ENCODE results near the gene SNX18. TPM values are rescaled to one million over a fixed set of nuclear protein-coding genes. Genes with fewer than 3 reads are reported as not detected.
A peak's percentile ranks its signal among the peaks of the same experiment; 100 is the strongest.

The SNX18 gene
- total RNA-seq, 1 donor from 2014 or later = 74.2 TPM

DNA sequence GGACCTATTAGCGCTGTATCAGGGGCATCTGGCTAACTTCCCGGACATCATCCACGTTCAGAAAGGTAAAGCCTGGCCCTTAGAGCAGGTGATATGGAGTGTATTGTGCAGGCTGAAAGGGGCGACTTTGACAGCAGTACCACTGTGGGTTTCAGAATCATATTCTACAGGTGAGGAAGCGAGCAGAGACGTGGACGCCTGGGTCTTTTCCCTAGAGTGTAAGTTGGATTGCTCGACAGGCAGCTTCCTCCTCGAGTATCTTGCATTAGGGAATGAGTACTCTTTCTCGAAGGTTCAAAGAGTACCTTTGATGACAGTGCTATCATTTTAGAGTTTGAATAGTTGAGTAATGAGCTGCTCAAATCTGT is 1.9 kb downstream of the SNX18 start:
- Mint-ChIP-seq H3K36me3 (ENCODE audit: low read depth) (peaks cover 8% of the 10 kb centered on the region), H3K27ac (ENCODE audit: unreplicated experiment) (peak overlapping the region; percentile 97), H3K9me3 (ENCODE audit: low read depth) (no peaks in the 10 kb centered on the region), H3K4me3 (ENCODE audit: unreplicated experiment) (peak overlapping the region; percentile 94), H3K27me3 (ENCODE audit: low read depth) (no peaks in the 10 kb centered on the region), H3K4me1 (ENCODE audit: low read depth) (peaks cover 47% of the 10 kb centered on the region)
- DNase-seq (ENCODE audit: low spot score) = no peak
- TF ChIP-seq, protein P1, sequence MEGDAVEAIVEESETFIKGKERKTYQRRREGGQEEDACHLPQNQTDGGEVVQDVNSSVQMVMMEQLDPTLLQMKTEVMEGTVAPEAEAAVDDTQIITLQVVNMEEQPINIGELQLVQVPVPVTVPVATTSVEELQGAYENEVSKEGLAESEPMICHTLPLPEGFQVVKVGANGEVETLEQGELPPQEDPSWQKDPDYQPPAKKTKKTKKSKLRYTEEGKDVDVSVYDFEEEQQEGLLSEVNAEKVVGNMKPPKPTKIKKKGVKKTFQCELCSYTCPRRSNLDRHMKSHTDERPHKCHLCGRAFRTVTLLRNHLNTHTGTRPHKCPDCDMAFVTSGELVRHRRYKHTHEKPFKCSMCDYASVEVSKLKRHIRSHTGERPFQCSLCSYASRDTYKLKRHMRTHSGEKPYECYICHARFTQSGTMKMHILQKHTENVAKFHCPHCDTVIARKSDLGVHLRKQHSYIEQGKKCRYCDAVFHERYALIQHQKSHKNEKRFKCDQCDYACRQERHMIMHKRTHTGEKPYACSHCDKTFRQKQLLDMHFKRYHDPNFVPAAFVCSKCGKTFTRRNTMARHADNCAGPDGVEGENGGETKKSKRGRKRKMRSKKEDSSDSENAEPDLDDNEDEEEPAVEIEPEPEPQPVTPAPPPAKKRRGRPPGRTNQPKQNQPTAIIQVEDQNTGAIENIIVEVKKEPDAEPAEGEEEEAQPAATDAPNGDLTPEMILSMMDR (IDR thresholded peaks at IDR 0.05) = no peak

DNA sequence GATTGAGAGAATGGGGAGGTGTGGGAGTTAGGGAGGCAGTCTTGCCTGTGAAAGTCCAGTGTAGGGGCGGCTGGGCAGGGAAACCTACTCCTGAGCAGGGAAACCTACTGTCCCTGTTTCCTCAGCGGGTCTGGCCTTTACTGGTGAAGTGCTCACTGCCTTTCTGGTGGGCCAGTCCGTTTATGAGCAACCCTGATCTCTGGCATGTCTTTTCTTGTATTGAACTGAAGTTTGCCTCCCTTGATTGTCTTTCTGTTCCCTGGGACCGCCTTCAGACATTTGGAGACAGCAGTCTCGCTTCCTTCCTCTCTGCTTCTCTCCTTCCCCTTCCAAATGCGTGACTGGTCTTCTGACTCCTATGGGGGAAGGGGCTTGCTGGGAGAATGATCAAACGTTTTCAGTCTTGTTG is 2.9 kb downstream of the SNX18 start:
- Mint-ChIP-seq H3K4me1 (ENCODE audit: low read depth) (peaks cover 38% of the 10 kb centered on the region), H3K36me3 (ENCODE audit: low read depth) (peaks cover 8% of the 10 kb centered on the region)
- TF ChIP-seq, protein P1 (IDR thresholded peaks at IDR 0.05) = no peak

DNA sequence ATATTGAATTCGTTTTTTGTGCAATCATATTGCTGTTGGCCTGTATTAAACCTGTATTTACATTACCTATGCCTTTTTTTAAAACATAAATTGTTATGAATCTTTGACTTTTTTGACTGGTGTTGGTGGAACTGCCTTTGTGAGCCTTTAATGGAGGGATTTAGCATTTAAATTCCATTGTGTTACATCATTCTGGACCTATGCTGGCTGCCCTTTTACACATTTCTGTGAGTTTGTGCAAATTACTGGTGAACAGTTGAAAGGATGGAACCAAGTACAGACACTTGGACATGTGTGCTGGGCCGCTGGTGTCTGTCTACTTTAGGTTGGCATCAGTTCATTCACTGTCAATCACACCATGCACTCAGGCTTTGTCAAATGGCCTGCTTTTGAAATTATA is 3.4 kb downstream of the SNX18 start:
- Mint-ChIP-seq H3K27me3 (ENCODE audit: low read depth) (no peaks in the 10 kb centered on the region), H3K4me1 (ENCODE audit: low read depth) (peaks cover 35% of the 10 kb centered on the region), H3K4me3 (ENCODE audit: unreplicated experiment) (peak overlapping the region; percentile 94), H3K9me3 (ENCODE audit: low read depth) (no peaks in the 10 kb centered on the region), H3K36me3 (ENCODE audit: low read depth) (peaks cover 8% of the 10 kb centered on the region), H3K27ac (ENCODE audit: unreplicated experiment) (peak overlapping the region; percentile 97)
- no peak for DNase-seq (ENCODE audit: low spot score)
- TF ChIP-seq, protein P1 (IDR thresholded peaks at IDR 0.05) = no peak

More for the DNA sequence above, 2.9 kb downstream of the SNX18 start:
- DNase-seq (ENCODE audit: low spot score) = no peak
- Mint-ChIP-seq H3K9me3 (ENCODE audit: low read depth) (no peaks in the 10 kb centered on the region), H3K27ac (ENCODE audit: unreplicated experiment) (peak overlapping the region; percentile 97), H3K4me3 (ENCODE audit: unreplicated experiment) (peak overlapping the region; percentile 94), H3K27me3 (ENCODE audit: low read depth) (no peaks in the 10 kb centered on the region)

DNA sequence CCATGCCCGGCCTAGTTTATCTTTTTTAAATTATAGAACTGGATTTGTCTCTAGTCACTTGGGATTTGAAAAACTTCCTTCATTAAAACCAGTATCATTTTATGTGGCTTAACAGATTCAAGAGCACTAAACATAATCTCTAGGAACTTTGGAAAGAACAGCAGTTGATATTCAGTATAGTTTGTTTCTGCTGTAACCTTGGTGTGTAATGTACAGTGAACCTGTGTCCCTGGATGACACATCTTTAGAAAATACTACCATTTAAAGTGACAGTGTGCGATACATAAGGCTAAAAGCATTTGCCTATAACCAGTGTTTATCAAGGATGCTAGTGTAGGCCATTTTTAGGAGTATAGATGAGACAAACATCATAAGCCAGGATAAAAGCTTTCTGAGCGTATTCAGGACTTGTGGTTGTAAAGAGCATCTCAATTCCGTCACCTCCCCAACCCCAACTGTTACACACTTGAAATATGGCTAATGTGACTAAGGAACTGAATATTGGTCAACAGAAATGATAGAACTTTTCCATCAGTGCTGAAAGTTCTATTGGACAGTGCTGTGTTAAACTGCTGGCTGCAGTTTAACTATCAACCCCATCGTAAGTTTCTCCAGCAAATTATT is 4.4 kb downstream of the SNX18 start:
- Mint-ChIP-seq H3K4me3 (ENCODE audit: unreplicated experiment) (peak overlapping the region; percentile 94), H3K9me3 (ENCODE audit: low read depth) (no peaks in the 10 kb centered on the region), H3K27ac (ENCODE audit: unreplicated experiment) (peak overlapping the region; percentile 65), H3K4me1 (ENCODE audit: low read depth) (peaks cover 28% of the 10 kb centered on the region), H3K36me3 (ENCODE audit: low read depth) (peaks cover 8% of the 10 kb centered on the region), H3K27me3 (ENCODE audit: low read depth) (no peaks in the 10 kb centered on the region)
- DNase-seq (ENCODE audit: low spot score) = no peak
- TF ChIP-seq, protein P1 (IDR thresholded peaks at IDR 0.05) = no peak

DNA sequence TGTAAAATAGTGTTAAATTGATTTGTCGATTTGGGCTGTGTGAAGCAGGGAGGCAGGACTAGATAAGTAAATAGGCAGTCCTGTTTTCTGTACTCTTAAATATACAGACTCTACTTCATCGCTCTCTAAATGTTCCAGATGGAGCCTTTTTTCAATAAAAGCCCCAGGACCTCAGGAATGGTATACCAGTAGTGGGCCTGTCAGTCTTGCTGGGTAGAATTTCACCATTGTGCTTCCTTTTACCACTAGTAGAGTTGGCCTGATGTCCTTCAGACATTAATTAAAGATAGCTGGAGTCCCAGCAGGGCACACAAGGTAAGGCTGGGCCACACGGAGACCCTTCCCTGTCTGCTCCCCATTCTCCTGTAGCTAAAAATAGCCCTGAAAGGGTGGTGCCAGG is 6.0 kb downstream of the SNX18 start:
- Mint-ChIP-seq H3K9me3 (ENCODE audit: low read depth) (no peaks in the 10 kb centered on the region), H3K36me3 (ENCODE audit: low read depth) (peaks cover 8% of the 10 kb centered on the region), H3K27ac (ENCODE audit: unreplicated experiment) (peak overlapping the region; percentile 83), H3K4me3 (ENCODE audit: unreplicated experiment) (peak overlapping the region; percentile 54), H3K4me1 (ENCODE audit: low read depth) (peaks cover 24% of the 10 kb centered on the region), H3K27me3 (ENCODE audit: low read depth) (no peaks in the 10 kb centered on the region)
- TF ChIP-seq, protein P1 (IDR thresholded peaks at IDR 0.05) = no peak
- no peak for DNase-seq (ENCODE audit: low spot score)
